Peyer's patch (tissue), 4 donors: ENCODE measurements around the gene PLEKHG3.

Experiments
- POLR2A ChIP-seq, 2 donors: fragments of 450-650 bp; IDR thresholded peaks; one replicate each; pipeline ENCODE4 v1.5.1; 2017; ENCODE audit warnings: antibody characterized with exemption in 2 of 2, mild to moderate bottlenecking in 2 of 2, moderate library complexity in 2 of 2
- TF ChIP-seq, protein P1 (sequence below), 6 experiments: fragments of 450-650 bp in 4 of 6; fragments of 200-600 bp in 2 of 6; sonication (generic) in 1 of 6; IDR thresholded peaks; one replicate each; pipeline ENCODE4 v1.5.1; 2017 to 2019; ENCODE audit warnings: antibody characterized with exemption in 6 of 6, mild to moderate bottlenecking in 3 of 6, moderate library complexity in 1 of 6

DNA sequence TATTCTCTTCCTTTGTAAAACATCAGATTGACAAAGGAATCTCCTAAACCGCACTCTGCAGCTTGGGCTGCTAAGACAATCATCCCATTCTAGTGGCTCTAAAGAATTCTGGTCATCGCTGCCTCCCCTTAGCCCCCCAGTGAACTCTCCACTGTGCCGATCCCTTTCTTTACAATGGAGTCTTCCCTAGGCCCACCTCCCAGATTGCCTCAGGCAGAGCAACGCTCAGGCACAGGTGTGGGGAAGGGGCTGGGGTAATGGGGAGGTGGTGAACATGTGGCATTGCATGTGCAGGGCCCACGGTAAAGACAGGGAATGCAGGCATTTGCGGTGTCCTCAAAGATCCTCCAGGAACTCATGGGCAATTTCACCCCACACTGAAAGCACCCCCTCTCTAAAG lies 86.3 kb downstream of the PLEKHG3 start:
- TF ChIP-seq, protein P1, sequence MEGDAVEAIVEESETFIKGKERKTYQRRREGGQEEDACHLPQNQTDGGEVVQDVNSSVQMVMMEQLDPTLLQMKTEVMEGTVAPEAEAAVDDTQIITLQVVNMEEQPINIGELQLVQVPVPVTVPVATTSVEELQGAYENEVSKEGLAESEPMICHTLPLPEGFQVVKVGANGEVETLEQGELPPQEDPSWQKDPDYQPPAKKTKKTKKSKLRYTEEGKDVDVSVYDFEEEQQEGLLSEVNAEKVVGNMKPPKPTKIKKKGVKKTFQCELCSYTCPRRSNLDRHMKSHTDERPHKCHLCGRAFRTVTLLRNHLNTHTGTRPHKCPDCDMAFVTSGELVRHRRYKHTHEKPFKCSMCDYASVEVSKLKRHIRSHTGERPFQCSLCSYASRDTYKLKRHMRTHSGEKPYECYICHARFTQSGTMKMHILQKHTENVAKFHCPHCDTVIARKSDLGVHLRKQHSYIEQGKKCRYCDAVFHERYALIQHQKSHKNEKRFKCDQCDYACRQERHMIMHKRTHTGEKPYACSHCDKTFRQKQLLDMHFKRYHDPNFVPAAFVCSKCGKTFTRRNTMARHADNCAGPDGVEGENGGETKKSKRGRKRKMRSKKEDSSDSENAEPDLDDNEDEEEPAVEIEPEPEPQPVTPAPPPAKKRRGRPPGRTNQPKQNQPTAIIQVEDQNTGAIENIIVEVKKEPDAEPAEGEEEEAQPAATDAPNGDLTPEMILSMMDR (IDR thresholded peaks at IDR 0.05) = no peak
- TF ChIP-seq POLR2A (IDR thresholded peaks at IDR 0.05) = no peak
